ENCODE measurements around the gene TBC1D10B.
"Not testable (repeated sequence)": the region's sequence is repeated elsewhere in the genome, so short reads cannot be mapped to it uniquely, and the experiment has no call there.

The TBC1D10B gene

GRCh38 chr16:30407804-30408534, 37.7 kb upstream of the TBC1D10B start:
- Histone ChIP-seq H3K9me3 (ENCODE audit: control insufficient read depth, low read length) (no peaks in the 10 kb centered on the region), H3K27me3 (ENCODE audit: control insufficient read depth, insufficient read depth, low read length) (no peaks in the 10 kb centered on the region), H3K9ac (ENCODE audit: low read length) (peak overlapping the region; percentile 61), H3K36me3 (ENCODE audit: control insufficient read depth, insufficient read depth, low read length) (no peaks in the 10 kb centered on the region), H3K4me1 (ENCODE audit: control insufficient read depth, insufficient read depth, low read length) (peaks cover 13% of the 10 kb centered on the region), H3K4me3 (ENCODE audit: low read length) (no peak overlapping the region)

DNA sequence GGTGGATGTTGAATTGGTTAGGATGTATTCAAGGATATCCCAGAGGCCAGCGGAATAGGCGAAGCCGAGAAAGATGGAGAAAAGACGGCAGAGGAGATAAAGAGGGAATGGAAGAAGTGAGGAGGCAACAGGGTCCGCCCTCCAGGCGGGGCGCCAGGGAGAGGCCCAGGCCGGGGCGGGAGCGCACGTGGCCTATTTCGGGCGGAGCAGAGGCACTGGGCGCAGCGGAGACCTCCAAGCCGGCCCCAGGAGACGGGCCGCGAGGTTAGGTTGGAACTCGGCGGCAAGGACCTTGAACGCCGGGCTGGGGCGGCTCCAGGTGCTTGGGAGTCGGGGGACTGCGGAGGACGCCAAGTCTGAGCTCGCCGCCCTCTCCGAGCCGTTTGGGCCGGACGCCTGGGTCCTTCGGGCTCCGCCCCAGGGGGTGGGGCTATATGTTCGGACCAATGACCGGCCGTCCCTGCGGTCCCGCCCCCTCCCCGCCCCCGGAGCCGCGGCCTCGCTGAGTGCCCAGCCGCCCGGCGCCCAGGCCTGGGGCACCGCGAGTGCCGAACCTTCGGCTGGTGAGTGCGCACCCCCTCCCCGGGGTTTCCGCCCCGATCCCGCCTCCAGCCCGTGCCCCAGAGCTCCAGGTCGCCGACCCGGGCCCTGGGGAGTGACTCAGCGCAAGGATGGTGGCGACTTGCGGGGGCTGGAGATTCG, 37.0 kb upstream of the TBC1D10B start, which contains the start of gene ZNF771:
ZNF771 (plus strand) TSS at position 505 of the 702 bp plus-strand sequence. CDS start 448 bp downstream, outside the sequence.
- H3K9ac ChIP-seq (ENCODE audit: low read length): peak within 1 kb of the TSS; percentile 61
- H3K27me3 ChIP-seq (ENCODE audit: control insufficient read depth, insufficient read depth, low read length): no peaks in the 10 kb centered on the region
- H3K4me1 ChIP-seq (ENCODE audit: control insufficient read depth, insufficient read depth, low read length): peaks cover 13% of the 10 kb centered on the region
- no peaks in the 10 kb centered on the region for H3K36me3 ChIP-seq (ENCODE audit: control insufficient read depth, insufficient read depth, low read length)
- no peak within 1 kb of the TSS for H3K4me3 ChIP-seq (ENCODE audit: low read length)
- H3K9me3 ChIP-seq (ENCODE audit: control insufficient read depth, low read length): no peaks in the 10 kb centered on the region

DNA sequence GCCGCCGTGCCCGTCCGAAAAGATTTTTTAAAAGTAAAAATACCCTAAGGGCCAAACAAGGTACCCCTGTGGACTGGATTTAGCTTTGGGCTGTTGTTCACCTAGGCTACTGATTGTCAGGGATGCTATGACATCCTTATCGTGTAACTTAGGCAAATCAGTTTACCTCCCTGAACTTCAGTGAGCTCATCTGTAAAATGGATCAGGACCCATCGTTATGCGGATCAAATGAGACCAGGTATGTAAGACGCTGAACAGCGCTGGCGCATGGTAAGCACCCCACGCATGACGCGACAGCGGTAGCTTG, 36.5 kb upstream of the TBC1D10B start:
- Histone ChIP-seq H3K9ac (ENCODE audit: low read length) (peak overlapping the region; percentile 61), H3K4me1 (ENCODE audit: control insufficient read depth, insufficient read depth, low read length) (peaks cover 13% of the 10 kb centered on the region), H3K4me3 (ENCODE audit: low read length) (no peak overlapping the region), H3K36me3 (ENCODE audit: control insufficient read depth, insufficient read depth, low read length) (no peaks in the 10 kb centered on the region), H3K9me3 (ENCODE audit: control insufficient read depth, low read length) (no peaks in the 10 kb centered on the region), H3K27me3 (ENCODE audit: control insufficient read depth, insufficient read depth, low read length) (no peaks in the 10 kb centered on the region)

DNA sequence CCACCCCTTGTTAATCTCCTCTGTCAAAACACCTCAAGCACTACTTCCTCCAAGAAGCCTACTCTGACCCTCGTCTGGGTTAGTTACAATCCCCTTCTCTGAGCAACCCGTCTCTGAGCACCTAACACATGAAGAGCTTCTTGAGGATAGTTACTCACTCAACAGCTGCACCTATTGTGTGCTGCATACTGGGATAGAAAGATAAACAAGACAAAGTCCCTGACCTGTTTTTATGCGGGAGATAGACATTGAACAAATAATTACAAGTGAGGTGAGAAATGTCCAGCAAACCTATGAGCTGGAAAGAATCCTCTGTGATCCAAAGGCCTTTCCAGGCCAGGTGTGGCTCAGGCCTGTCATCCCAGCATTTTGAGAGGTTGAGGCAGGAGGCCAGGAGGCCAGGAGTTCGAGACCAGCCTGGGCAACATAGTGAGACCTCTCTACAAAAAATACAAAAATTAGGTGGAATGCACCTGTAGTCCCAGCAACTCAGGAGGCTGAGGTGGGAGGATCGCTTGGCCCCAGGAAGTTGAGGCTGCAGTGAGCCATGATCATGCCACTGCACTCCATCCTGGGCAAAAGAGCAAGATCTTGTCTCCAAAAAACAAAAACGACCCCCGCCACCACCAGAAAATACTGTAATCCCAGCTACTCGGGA, 31.6 kb upstream of the TBC1D10B start:
- Histone ChIP-seq H3K36me3 (ENCODE audit: control insufficient read depth, insufficient read depth, low read length) (peaks cover 5% of the 10 kb centered on the region), H3K4me1 (ENCODE audit: control insufficient read depth, insufficient read depth, low read length) (peaks cover 19% of the 10 kb centered on the region), H3K9ac (ENCODE audit: low read length) (no peak overlapping the region), H3K4me3 (ENCODE audit: low read length) (no peak overlapping the region), H3K9me3 (ENCODE audit: control insufficient read depth, low read length) (no peaks in the 10 kb centered on the region), H3K27me3 (ENCODE audit: control insufficient read depth, insufficient read depth, low read length) (peaks cover 4% of the 10 kb centered on the region)

- Histone ChIP-seq H3K4me1 (ENCODE audit: control insufficient read depth, insufficient read depth, low read length) (peaks cover 21% of the 10 kb centered on the region), H3K9ac (ENCODE audit: low read length) (peak overlapping the region; percentile 69), H3K36me3 (ENCODE audit: control insufficient read depth, insufficient read depth, low read length) (peaks cover 5% of the 10 kb centered on the region), H3K27me3 (ENCODE audit: control insufficient read depth, insufficient read depth, low read length) (peaks cover 4% of the 10 kb centered on the region), H3K9me3 (ENCODE audit: control insufficient read depth, low read length) (no peaks in the 10 kb centered on the region), H3K4me3 (ENCODE audit: low read length) (peak overlapping the region; percentile 80)
Measured at GRCh38 chr16:30399435-30400186, 29.3 kb upstream of the TBC1D10B start.

DNA sequence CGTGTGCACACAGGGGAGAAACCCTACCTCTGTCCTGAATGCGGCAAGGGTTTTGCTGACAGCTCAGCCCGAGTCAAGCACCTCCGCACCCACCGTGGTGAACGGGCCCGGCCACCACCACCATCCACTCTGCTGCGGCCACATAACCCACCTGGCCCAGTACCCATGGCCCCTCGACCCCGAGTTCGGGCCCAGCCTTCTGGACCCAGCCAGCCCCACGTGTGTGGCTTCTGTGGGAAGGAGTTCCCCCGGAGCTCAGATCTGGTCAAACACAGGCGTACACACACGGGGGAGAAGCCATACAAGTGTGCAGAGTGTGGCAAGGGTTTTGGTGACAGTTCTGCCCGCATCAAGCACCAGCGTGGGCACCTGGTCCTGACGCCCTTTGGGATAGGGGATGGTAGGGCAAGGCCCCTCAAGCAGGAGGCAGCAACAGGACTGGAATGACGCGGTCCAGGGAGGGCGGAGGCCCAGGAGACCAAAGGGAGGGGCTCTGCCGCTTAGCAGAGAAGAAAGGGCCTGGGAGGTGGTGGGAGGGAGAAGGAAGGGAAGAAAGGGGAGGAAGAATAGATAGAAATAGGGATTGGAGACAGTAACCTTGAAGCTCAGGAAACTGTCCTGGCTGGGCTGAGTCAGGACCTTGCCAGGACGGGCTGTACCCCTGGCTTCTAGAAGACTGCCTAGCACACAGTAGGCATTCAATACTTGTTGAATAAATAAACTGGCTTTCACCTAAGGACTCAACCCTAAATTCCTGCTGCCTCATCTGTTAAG, 28.6 kb upstream of the TBC1D10B start:
- Histone ChIP-seq H3K27me3 (ENCODE audit: control insufficient read depth, insufficient read depth, low read length) (peaks cover 4% of the 10 kb centered on the region), H3K4me3 (ENCODE audit: low read length) (no peak overlapping the region), H3K4me1 (ENCODE audit: control insufficient read depth, insufficient read depth, low read length) (peaks cover 21% of the 10 kb centered on the region), H3K9me3 (ENCODE audit: control insufficient read depth, low read length) (no peaks in the 10 kb centered on the region), H3K36me3 (ENCODE audit: control insufficient read depth, insufficient read depth, low read length) (peaks cover 5% of the 10 kb centered on the region), H3K9ac (ENCODE audit: low read length) (no peak overlapping the region)

GRCh38 chr16:30397776-30398660, 27.7 kb upstream of the TBC1D10B start:
- Histone ChIP-seq H3K4me3 (ENCODE audit: low read length) (no peak overlapping the region), H3K9me3 (ENCODE audit: control insufficient read depth, low read length) (no peaks in the 10 kb centered on the region), H3K27me3 (ENCODE audit: control insufficient read depth, insufficient read depth, low read length) (peaks cover 4% of the 10 kb centered on the region), H3K36me3 (ENCODE audit: control insufficient read depth, insufficient read depth, low read length) (peaks cover 5% of the 10 kb centered on the region), H3K9ac (ENCODE audit: low read length) (no peak overlapping the region), H3K4me1 (ENCODE audit: control insufficient read depth, insufficient read depth, low read length) (peaks cover 21% of the 10 kb centered on the region)

- Histone ChIP-seq H3K4me3 (ENCODE audit: low read length) (no peak overlapping the region), H3K9ac (ENCODE audit: low read length) (no peak overlapping the region), H3K9me3 (ENCODE audit: control insufficient read depth, low read length) (no peaks in the 10 kb centered on the region), H3K27me3 (ENCODE audit: control insufficient read depth, insufficient read depth, low read length) (peaks cover 4% of the 10 kb centered on the region), H3K36me3 (ENCODE audit: control insufficient read depth, insufficient read depth, low read length) (peaks cover 5% of the 10 kb centered on the region), H3K4me1 (ENCODE audit: control insufficient read depth, insufficient read depth, low read length) (peaks cover 21% of the 10 kb centered on the region)
Measured at GRCh38 chr16:30397056-30397455, 26.8 kb upstream of the TBC1D10B start.

- peaks cover 21% of the 10 kb centered on the region for H3K4me1 ChIP-seq (ENCODE audit: control insufficient read depth, insufficient read depth, low read length)
- not testable (repeated sequence) for H3K36me3 ChIP-seq (ENCODE audit: control insufficient read depth, insufficient read depth, low read length); H3K9me3 ChIP-seq (ENCODE audit: control insufficient read depth, low read length); H3K27me3 ChIP-seq (ENCODE audit: control insufficient read depth, insufficient read depth, low read length); H3K4me3 ChIP-seq (ENCODE audit: low read length); H3K9ac ChIP-seq (ENCODE audit: low read length)
Measured at GRCh38 chr16:30396627-30397026, 26.3 kb upstream of the TBC1D10B start.

- Histone ChIP-seq H3K9ac (ENCODE audit: low read length) (peak overlapping the region; percentile 61), H3K4me1 (ENCODE audit: control insufficient read depth, insufficient read depth, low read length) (peaks cover 21% of the 10 kb centered on the region), H3K36me3 (ENCODE audit: control insufficient read depth, insufficient read depth, low read length) (peaks cover 5% of the 10 kb centered on the region), H3K4me3 (ENCODE audit: low read length) (peak overlapping the region; percentile 23), H3K9me3 (ENCODE audit: control insufficient read depth, low read length) (no peaks in the 10 kb centered on the region), H3K27me3 (ENCODE audit: control insufficient read depth, insufficient read depth, low read length) (peaks cover 4% of the 10 kb centered on the region)
Measured at GRCh38 chr16:30395992-30396585, 25.8 kb upstream of the TBC1D10B start.
